ENCODE results near the gene MYO9A. TPM values are rescaled to one million over a fixed set of nuclear protein-coding genes. Genes with fewer than 3 reads are reported as not detected.

The MYO9A gene
- total RNA-seq, 1 experiment from 2014 or later = 21.4 TPM

DNA sequence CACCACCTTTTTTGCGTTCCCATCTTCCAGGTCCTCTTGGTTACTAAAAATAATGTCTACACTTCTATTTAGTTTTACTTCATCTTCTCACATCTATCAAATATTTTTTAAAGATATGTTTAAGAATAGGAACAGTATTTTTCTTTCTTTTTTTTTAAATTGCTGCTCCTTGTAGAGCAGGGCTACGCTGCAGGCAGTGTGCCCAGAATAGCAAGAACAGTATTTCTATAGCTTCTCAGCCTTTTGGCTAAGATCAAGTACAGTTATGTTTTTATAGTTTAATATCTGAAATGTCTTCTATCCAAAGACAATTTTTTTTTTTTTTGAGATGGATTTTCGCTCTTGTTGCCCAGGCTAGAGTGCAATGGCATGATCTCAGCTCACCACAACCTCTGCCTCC, 73.0 kb downstream of the MYO9A start:
- Histone ChIP-seq H4K20me1 (ENCODE audit: control insufficient read depth, insufficient read depth, insufficient read length) (no peaks in the 10 kb centered on the region), H3K9me3 (ENCODE audit: control insufficient read depth, low read depth, low read length) (no peaks in the 10 kb centered on the region), H3K9ac (ENCODE audit: extremely low read depth, insufficient read length, low read length) (no peak overlapping the region), H3T11ph (ENCODE audit: low read length) (no peak overlapping the region), H3K27me3 (ENCODE audit: insufficient read depth, low read length) (no peaks in the 10 kb centered on the region), H2AK5ac (ENCODE audit: insufficient read length, low read length) (no peak overlapping the region), H3K27ac (ENCODE audit: insufficient read length, low read depth, low read length) (no peak overlapping the region), H3K14ac (ENCODE audit: insufficient read depth, low read length) (no peak overlapping the region), H3K56ac (ENCODE audit: insufficient read length, low read depth, low read length) (no peak overlapping the region), H3K4ac (ENCODE audit: low read depth, low read length) (no peak overlapping the region), H3K4me2 (ENCODE audit: insufficient read depth, insufficient read length, low read length) (no peak overlapping the region), H3K23me2 (ENCODE audit: insufficient read length, low read depth, low read length, poor library complexity, severe bottlenecking) (no peaks in the 10 kb centered on the region), H2AFZ (ENCODE audit: low read length) (no peak overlapping the region), H2BK15ac (ENCODE audit: low read depth, low read length) (no peak overlapping the region), H4K91ac (ENCODE audit: insufficient read length, low read depth, low read length) (no peak overlapping the region), H4K5ac (ENCODE audit: insufficient read length, low read depth, low read length) (no peak overlapping the region), H2BK120ac (ENCODE audit: low read depth, low read length, poor library complexity, severe bottlenecking) (no peak overlapping the region), H3K23ac (ENCODE audit: insufficient read length, low read depth, low read length) (no peak overlapping the region), H4K8ac (replicated peaks; ENCODE audit: insufficient read length, low read depth, low read length) (no peak overlapping the region), H2BK12ac (ENCODE audit: insufficient read length, low read depth, low read length) (no peak overlapping the region), H3K4me1 (ENCODE audit: insufficient read depth, low read length) (no peaks in the 10 kb centered on the region), H3K79me1 (ENCODE audit: insufficient read depth, low read depth, low read length, poor library complexity, severe bottlenecking) (no peaks in the 10 kb centered on the region), H3K79me2 (ENCODE audit: insufficient read depth, low read length) (no peaks in the 10 kb centered on the region), H2BK20ac (ENCODE audit: low read depth, low read length, poor library complexity, severe bottlenecking) (no peak overlapping the region), H2BK5ac (ENCODE audit: insufficient read length, low read length) (no peak overlapping the region), H3K18ac (ENCODE audit: insufficient read length, low read depth, low read length) (no peak overlapping the region)
- DNase-seq = no peak
- H3K27ac Mint-ChIP-seq = no peak overlapping the region
- no peak overlapping the region for H3K4me3 Mint-ChIP-seq
- H3K9me3 Mint-ChIP-seq = no peaks in the 10 kb centered on the region
- peaks cover 5 to 6% of the 10 kb centered on the region in 2 experiments for H3K4me1 Mint-ChIP-seq
- H3K27me3 Mint-ChIP-seq (ENCODE audit: low read depth) = no peaks in the 10 kb centered on the region
- no CpG with 5 or more reads among the region's 3 CpGs for WGBS (ENCODE audit: extremely low coverage, insufficient read length, low lambda C conversion rate)
- H3K36me3 Mint-ChIP-seq (ENCODE audit: insufficient read depth in 1 of 3, low read depth in 3 of 3) = peaks cover 0 to 5% (median 0%) of the 10 kb centered on the region in 3 experiments; a peak in 2 of 7 replicates
- TF ChIP-seq, protein P1, sequence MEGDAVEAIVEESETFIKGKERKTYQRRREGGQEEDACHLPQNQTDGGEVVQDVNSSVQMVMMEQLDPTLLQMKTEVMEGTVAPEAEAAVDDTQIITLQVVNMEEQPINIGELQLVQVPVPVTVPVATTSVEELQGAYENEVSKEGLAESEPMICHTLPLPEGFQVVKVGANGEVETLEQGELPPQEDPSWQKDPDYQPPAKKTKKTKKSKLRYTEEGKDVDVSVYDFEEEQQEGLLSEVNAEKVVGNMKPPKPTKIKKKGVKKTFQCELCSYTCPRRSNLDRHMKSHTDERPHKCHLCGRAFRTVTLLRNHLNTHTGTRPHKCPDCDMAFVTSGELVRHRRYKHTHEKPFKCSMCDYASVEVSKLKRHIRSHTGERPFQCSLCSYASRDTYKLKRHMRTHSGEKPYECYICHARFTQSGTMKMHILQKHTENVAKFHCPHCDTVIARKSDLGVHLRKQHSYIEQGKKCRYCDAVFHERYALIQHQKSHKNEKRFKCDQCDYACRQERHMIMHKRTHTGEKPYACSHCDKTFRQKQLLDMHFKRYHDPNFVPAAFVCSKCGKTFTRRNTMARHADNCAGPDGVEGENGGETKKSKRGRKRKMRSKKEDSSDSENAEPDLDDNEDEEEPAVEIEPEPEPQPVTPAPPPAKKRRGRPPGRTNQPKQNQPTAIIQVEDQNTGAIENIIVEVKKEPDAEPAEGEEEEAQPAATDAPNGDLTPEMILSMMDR (conservative IDR thresholded peaks at IDR 0.05) = no peak
